ENCODE measurements around the gene TAB3. TPM values are rescaled to one million over a fixed set of nuclear protein-coding genes. Genes with fewer than 3 reads are reported as not detected.
A peak's percentile ranks its signal among the peaks of the same experiment; 100 is the strongest.

TAB3 gene
- total and polyA plus RNA-seq, 2 of the 4 experiments (the other 2 are of a cell fraction): 4.7 to 6.4 TPM

DNA sequence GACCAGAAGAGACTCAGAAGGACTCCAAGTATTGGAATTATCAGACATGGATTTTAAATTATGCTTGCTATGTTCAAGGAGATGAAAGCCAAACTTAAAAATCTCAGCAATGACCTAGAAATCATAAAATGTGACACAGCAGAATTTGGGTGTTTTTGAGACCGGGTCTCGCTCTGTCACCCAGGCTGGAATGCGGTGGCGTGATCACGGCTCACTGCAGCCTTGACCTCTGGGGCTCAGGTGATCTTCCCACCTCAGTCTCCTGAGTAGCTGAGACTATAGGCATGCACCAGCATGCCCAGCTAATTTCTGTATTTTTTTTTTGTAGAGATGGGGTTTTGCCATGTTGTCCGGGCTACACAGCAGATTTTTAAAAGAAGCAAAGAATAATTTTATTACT, 12.7 kb downstream of the TAB3 start:
- no TSS peak for BruUV-seq (replicated peaks)
- intact Hi-C loops (cut with micrococcal nuclease): no loop called here

More for the DNA sequence above, 12.7 kb downstream of the TAB3 start:
- no peaks in the 10 kb centered on the region; the same call in 1 of the 2 replicates for H3K4me1 ChIP-seq (ENCODE audit: control insufficient read depth, insufficient read depth, low read length)
- peak overlapping the region; percentile 57; the same call in 1 of the 2 replicates for H3K18ac ChIP-seq (ENCODE audit: low read depth, low read length)
- TF ChIP-seq CHD1 (IDR thresholded peaks at IDR 0.05; ENCODE audit: low read depth, low read length) (no peak), POLR2A (IDR thresholded peaks at IDR 0.05; ENCODE audit: low read depth, low read length) (no peak), CEBPB (IDR thresholded peaks at IDR 0.05; ENCODE audit: low read depth, low read length) (no peak), SMC3 (IDR thresholded peaks at IDR 0.05; ENCODE audit: low read depth, low read length) (no peak), RCOR1 (IDR thresholded peaks at IDR 0.05; ENCODE audit: insufficient replicate concordance, low read length) (no peak)
- no peak overlapping the region; a peak in 1 of 4 replicates for H4K8ac ChIP-seq (ENCODE audit: low read depth in 2 of 2, low read length in 2 of 2)
- no peak overlapping the region for H2AK9ac ChIP-seq (replicated peaks; ENCODE audit: low read depth, low read length, poor library complexity)
- CTCF ChIA-PET: interaction anchor here (1.5 kb wide), 1 partner anchor 12 kb away, joined by 4 read pairs; no protein-coding TSS in a partner anchor
- H3K56ac ChIP-seq (ENCODE audit: extremely low read depth, insufficient read depth, low read length): no peak overlapping the region
- no peak overlapping the region for H2AFZ ChIP-seq (replicated peaks; ENCODE audit: low read length, poor library complexity)
- POLR2A ChIA-PET (ENCODE audit: unreplicated experiment): no interaction called here
- H2AK5ac ChIP-seq (ENCODE audit: low read depth, low read length): no peak overlapping the region; the same call in 1 of the 2 replicates
- H2BK5ac ChIP-seq (ENCODE audit: low read depth, low read length, poor library complexity, severe bottlenecking): peak overlapping the region; percentile 59
- H3K14ac ChIP-seq (replicated peaks; ENCODE audit: low read depth, low read length): no peak overlapping the region
- H3K23ac ChIP-seq (ENCODE audit: low read depth, low read length): no peak overlapping the region
- no peaks in the 10 kb centered on the region for H3K9me1 ChIP-seq (ENCODE audit: insufficient read depth, low read length)
- WGBS, 2 experiments (ENCODE audit: extremely low coverage in 2 of 2, insufficient read length in 1 of 2): 83% methylated on average over 5 of the region's 6 CpGs; no CpG with 5 or more reads in 1 of the 2 experiments
- H2BK20ac ChIP-seq (ENCODE audit: low read depth, low read length): no peak overlapping the region
- no peaks in the 10 kb centered on the region for H4K20me1 ChIP-seq (ENCODE audit: insufficient read depth, low read length)
- DNase-seq (no peak), ATAC-seq (ENCODE audit: low read depth) (no peak)
- H3K79me1 ChIP-seq (ENCODE audit: low read depth in 1 of 2, low read length in 2 of 2): peaks cover 0 to 11% of the 10 kb centered on the region in 2 experiments; a peak in 3 of 4 replicates
- in situ Hi-C loops (cut with MboI; ENCODE audit: low sequenced_read_pairs): no loop called here
- no peak overlapping the region; the same call in 1 of the 2 replicates for H3K4me2 ChIP-seq (ENCODE audit: low read depth, low read length)
- dilution Hi-C loops (cut with HindIII; ENCODE audit: low sequenced_read_pairs, unreplicated experiment): no loop called here
- no peak overlapping the region for H3K4ac ChIP-seq (ENCODE audit: low read depth, low read length)
- H3K36me3 ChIP-seq (ENCODE audit: control insufficient read depth, insufficient read depth, low read length): no peaks in the 10 kb centered on the region
- H2BK15ac ChIP-seq (ENCODE audit: low read depth, low read length): no peak overlapping the region
- no peak overlapping the region for H3K4me3 ChIP-seq (ENCODE audit: insufficient read depth, low read depth, low read length)
- no peak overlapping the region for H4K5ac ChIP-seq (ENCODE audit: low read depth, low read length)
- no peaks in the 10 kb centered on the region for H3K9me3 ChIP-seq (ENCODE audit: control insufficient read depth, insufficient read depth, low read length)
- H3K27me3 ChIP-seq (ENCODE audit: control insufficient read depth, insufficient read depth, low read length): no peaks in the 10 kb centered on the region
- no peak overlapping the region for H4K91ac ChIP-seq (ENCODE audit: insufficient read depth, low read depth, low read length)
- H2BK120ac ChIP-seq (ENCODE audit: low read depth, low read length): no peak overlapping the region
- no peak overlapping the region for H3K9ac ChIP-seq (ENCODE audit: low read depth, low read length)
- H3K27ac ChIP-seq (ENCODE audit: insufficient read depth, low read length): peak overlapping the region; percentile 45; the same call in 1 of the 2 replicates

Data from IMR-90 (cell line).